Measurements from ENCODE around the gene GPR63. TPM values are rescaled to one million over a fixed set of nuclear protein-coding genes. Genes with fewer than 3 reads are reported as not detected.

Gene GPR63
- total RNA-seq, 1 experiment from 2014 or later, result 2.7 TPM

GRCh38 chr6:96766769-96767168 is 70.5 kb downstream of the GPR63 start:
- Mint-ChIP-seq H3K27me3 (ENCODE audit: unreplicated experiment) (no peaks in the 10 kb centered on the region), H3K27ac (ENCODE audit: unreplicated experiment) (no peak overlapping the region), H3K4me3 (ENCODE audit: low read depth, unreplicated experiment) (no peak overlapping the region), H3K36me3 (ENCODE audit: insufficient read depth, unreplicated experiment) (no peaks in the 10 kb centered on the region), H3K4me1 (ENCODE audit: low read depth, unreplicated experiment) (no peaks in the 10 kb centered on the region), H3K9me3 (ENCODE audit: low read depth, unreplicated experiment) (peaks cover 4% of the 10 kb centered on the region)
- no TSS peak for BruUV-seq (replicated peaks)
- intact Hi-C loops (cut with micrococcal nuclease; ENCODE audit: unreplicated experiment), result no loop called here
- TF ChIP-seq CTCF (IDR thresholded peaks at IDR 0.05; ENCODE audit: unreplicated experiment), result no peak
- no peak for DNase-seq
- CTCF ChIA-PET, result no interaction called here

GRCh38 chr6:96762599-96762998 is 74.7 kb downstream of the GPR63 start:
- Mint-ChIP-seq H3K27ac (ENCODE audit: unreplicated experiment) (no peak overlapping the region), H3K36me3 (ENCODE audit: insufficient read depth, unreplicated experiment) (no peaks in the 10 kb centered on the region), H3K27me3 (ENCODE audit: unreplicated experiment) (no peaks in the 10 kb centered on the region), H3K9me3 (ENCODE audit: low read depth, unreplicated experiment) (no peaks in the 10 kb centered on the region), H3K4me1 (ENCODE audit: low read depth, unreplicated experiment) (no peaks in the 10 kb centered on the region), H3K4me3 (ENCODE audit: low read depth, unreplicated experiment) (no peak overlapping the region)
- no peak for DNase-seq
- CTCF ChIA-PET, result no interaction called here
- no TSS peak for BruUV-seq (replicated peaks)
- TF ChIP-seq CTCF (IDR thresholded peaks at IDR 0.05; ENCODE audit: unreplicated experiment), result no peak
- intact Hi-C loops (cut with micrococcal nuclease; ENCODE audit: unreplicated experiment), result no loop called here

- Mint-ChIP-seq H3K36me3 (ENCODE audit: insufficient read depth, unreplicated experiment) (no peaks in the 10 kb centered on the region), H3K4me3 (ENCODE audit: low read depth, unreplicated experiment) (no peak overlapping the region), H3K9me3 (ENCODE audit: low read depth, unreplicated experiment) (no peaks in the 10 kb centered on the region), H3K27ac (ENCODE audit: unreplicated experiment) (no peak overlapping the region), H3K27me3 (ENCODE audit: unreplicated experiment) (no peaks in the 10 kb centered on the region), H3K4me1 (ENCODE audit: low read depth, unreplicated experiment) (no peaks in the 10 kb centered on the region)
- no TSS peak for BruUV-seq (replicated peaks)
- CTCF ChIA-PET, result no interaction called here
- intact Hi-C loops (cut with micrococcal nuclease; ENCODE audit: unreplicated experiment), result no loop called here
- DNase-seq, result no peak
- TF ChIP-seq CTCF (IDR thresholded peaks at IDR 0.05; ENCODE audit: unreplicated experiment), result no peak
These were observed 75.5 kb downstream of the GPR63 start for GRCh38 chr6:96761794-96762193.

- no peak for TF ChIP-seq CTCF (IDR thresholded peaks at IDR 0.05; ENCODE audit: unreplicated experiment)
- no TSS peak for BruUV-seq (replicated peaks)
- no peaks in the 10 kb centered on the region for H3K4me1 Mint-ChIP-seq (ENCODE audit: low read depth, unreplicated experiment)
- no peak for DNase-seq
- H3K36me3 Mint-ChIP-seq (ENCODE audit: insufficient read depth, unreplicated experiment), result no peaks in the 10 kb centered on the region
- H3K9me3 Mint-ChIP-seq (ENCODE audit: low read depth, unreplicated experiment), result no peaks in the 10 kb centered on the region
- CTCF ChIA-PET, result no interaction called here
- H3K27ac Mint-ChIP-seq (ENCODE audit: unreplicated experiment), result no peak overlapping the region
- H3K27me3 Mint-ChIP-seq (ENCODE audit: unreplicated experiment), result no peaks in the 10 kb centered on the region
- H3K4me3 Mint-ChIP-seq (ENCODE audit: low read depth, unreplicated experiment), result no peak overlapping the region
- intact Hi-C loops (cut with micrococcal nuclease; ENCODE audit: unreplicated experiment), result no loop called here
These were observed 77.1 kb downstream of the GPR63 start for GRCh38 chr6:96760153-96760687.

Data from Calu3 (cell line).